Neural cell (in vitro differentiated cells): Measurements from ENCODE around the gene KCNJ6.

Experiments
- EP300 ChIP-seq: fragments of 450-650 bp; conservative IDR thresholded peaks from 2 replicates; pipeline ENCODE4 v1.6.1; 2014; ENCODE audit warnings: antibody characterized with exemption, mild to moderate bottlenecking, moderate library complexity; ENCODE audit not compliant: poor library complexity, severe bottlenecking
- EZH2 ChIP-seq: fragments of 200-600, 300-800 bp; shearing (Covaris generic), sonication (generic); IDR thresholded peaks from 2 replicates; pipeline ENCODE4 v1.6.1; 2014; ENCODE audit warnings: antibody characterized with exemption, low read length, borderline replicate concordance, mild to moderate bottlenecking; ENCODE audit not compliant: insufficient read depth, poor library complexity, severe bottlenecking
- POLR2AphosphoS5 ChIP-seq: IDR thresholded peaks from 2 replicates; pipeline ENCODE4 v1.6.1; 2012
- RAD21 ChIP-seq: fragments of 450-650 bp; conservative IDR thresholded peaks from 2 replicates; pipeline ENCODE4 v1.6.1; 2014; ENCODE audit warnings: antibody characterized with exemption, mild to moderate bottlenecking, moderate library complexity
- TAF1 ChIP-seq: IDR thresholded peaks from 2 replicates; pipeline ENCODE4 v1.6.1; 2012; ENCODE audit warnings: low read depth
- TF ChIP-seq, protein P1 (sequence below): fragments of 450-650 bp; IDR thresholded peaks from 2 replicates; pipeline ENCODE4 v1.5.1; 2014; ENCODE audit warnings: antibody characterized with exemption, mild to moderate bottlenecking, moderate library complexity; ENCODE audit not compliant: poor library complexity, severe bottlenecking
- TF ChIP-seq, protein P2 (sequence below): IDR thresholded peaks from 2 replicates; pipeline ENCODE4 v1.6.1; 2012; ENCODE audit warnings: borderline replicate concordance

DNA sequence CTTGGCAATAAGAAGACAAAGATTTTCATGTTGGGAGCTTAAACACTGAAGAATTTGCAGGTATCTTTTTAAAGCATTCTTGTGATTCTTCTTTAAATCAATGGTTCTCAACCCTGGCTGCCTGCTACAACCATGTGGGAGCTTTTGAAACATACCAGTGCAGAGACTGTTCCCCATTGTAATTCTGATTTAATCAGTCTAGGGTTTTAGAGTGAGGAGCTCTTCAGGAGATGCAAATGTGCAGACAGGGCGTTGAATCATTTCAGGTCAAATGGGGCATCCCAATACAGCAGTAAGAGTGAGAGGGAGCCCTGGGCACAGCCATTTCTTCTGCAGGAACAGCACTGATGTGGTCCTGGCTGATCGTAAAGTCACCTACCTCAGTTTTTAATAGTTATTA lies 24.3 kb downstream of the KCNJ6 start:
- TF ChIP-seq, protein P1, sequence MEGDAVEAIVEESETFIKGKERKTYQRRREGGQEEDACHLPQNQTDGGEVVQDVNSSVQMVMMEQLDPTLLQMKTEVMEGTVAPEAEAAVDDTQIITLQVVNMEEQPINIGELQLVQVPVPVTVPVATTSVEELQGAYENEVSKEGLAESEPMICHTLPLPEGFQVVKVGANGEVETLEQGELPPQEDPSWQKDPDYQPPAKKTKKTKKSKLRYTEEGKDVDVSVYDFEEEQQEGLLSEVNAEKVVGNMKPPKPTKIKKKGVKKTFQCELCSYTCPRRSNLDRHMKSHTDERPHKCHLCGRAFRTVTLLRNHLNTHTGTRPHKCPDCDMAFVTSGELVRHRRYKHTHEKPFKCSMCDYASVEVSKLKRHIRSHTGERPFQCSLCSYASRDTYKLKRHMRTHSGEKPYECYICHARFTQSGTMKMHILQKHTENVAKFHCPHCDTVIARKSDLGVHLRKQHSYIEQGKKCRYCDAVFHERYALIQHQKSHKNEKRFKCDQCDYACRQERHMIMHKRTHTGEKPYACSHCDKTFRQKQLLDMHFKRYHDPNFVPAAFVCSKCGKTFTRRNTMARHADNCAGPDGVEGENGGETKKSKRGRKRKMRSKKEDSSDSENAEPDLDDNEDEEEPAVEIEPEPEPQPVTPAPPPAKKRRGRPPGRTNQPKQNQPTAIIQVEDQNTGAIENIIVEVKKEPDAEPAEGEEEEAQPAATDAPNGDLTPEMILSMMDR = no peak
- TF ChIP-seq EZH2 = no peak
- TF ChIP-seq, protein P2, sequence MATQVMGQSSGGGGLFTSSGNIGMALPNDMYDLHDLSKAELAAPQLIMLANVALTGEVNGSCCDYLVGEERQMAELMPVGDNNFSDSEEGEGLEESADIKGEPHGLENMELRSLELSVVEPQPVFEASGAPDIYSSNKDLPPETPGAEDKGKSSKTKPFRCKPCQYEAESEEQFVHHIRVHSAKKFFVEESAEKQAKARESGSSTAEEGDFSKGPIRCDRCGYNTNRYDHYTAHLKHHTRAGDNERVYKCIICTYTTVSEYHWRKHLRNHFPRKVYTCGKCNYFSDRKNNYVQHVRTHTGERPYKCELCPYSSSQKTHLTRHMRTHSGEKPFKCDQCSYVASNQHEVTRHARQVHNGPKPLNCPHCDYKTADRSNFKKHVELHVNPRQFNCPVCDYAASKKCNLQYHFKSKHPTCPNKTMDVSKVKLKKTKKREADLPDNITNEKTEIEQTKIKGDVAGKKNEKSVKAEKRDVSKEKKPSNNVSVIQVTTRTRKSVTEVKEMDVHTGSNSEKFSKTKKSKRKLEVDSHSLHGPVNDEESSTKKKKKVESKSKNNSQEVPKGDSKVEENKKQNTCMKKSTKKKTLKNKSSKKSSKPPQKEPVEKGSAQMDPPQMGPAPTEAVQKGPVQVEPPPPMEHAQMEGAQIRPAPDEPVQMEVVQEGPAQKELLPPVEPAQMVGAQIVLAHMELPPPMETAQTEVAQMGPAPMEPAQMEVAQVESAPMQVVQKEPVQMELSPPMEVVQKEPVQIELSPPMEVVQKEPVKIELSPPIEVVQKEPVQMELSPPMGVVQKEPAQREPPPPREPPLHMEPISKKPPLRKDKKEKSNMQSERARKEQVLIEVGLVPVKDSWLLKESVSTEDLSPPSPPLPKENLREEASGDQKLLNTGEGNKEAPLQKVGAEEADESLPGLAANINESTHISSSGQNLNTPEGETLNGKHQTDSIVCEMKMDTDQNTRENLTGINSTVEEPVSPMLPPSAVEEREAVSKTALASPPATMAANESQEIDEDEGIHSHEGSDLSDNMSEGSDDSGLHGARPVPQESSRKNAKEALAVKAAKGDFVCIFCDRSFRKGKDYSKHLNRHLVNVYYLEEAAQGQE = no peak
- TF ChIP-seq RAD21 = no peak
- no peak for TF ChIP-seq EP300
- no peak for TF ChIP-seq POLR2AphosphoS5
- TF ChIP-seq TAF1 = no peak
